GM18951 (cell line): ENCODE data around the gene RPS6KA2.

ENCODE experiments used
- POLR2A ChIP-seq: IDR thresholded peaks from 4 replicates; pipeline ENCODE4 v1.6.1; 2011; ENCODE audit warnings: mild to moderate bottlenecking; ENCODE audit not compliant: insufficient read length, insufficient read depth; ENCODE audit errors: extremely low read depth
- in situ Hi-C: fragments of 300-500 bp; cut with MboI; formaldehyde crosslinking; loops from one replicate; pipeline ENCODE4 v1.12.0; 2022; ENCODE audit warnings: low sequenced_read_pairs, mixed read lengths, inconsistent platforms; ENCODE audit not compliant: unreplicated experiment

Gene RPS6KA2

DNA sequence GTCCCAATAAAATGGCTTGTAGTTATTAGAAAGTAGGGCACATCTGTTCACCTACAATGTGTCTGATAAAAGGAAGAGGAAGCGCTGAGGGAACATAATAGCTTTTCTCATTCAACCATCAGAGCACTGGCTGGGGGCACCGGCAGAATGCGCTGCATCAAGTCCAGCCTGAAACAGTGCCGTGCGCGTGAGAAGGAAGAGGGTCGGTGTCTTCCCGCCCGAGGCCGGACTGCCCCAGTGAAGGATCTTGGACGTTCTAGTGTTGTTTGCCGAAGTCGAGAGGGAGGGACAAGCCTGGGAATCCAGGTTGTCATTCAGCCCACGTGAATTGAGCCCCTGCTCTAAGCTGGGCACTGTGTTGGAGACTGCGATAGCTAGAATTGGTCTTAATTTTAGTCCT, 182.6 kb downstream of the RPS6KA2 start:
- in situ Hi-C loops: loop anchor here (25.0 kb wide), 1 partner anchor 557 kb away; no protein-coding TSS in a partner anchor
- TF ChIP-seq POLR2A: no peak

DNA sequence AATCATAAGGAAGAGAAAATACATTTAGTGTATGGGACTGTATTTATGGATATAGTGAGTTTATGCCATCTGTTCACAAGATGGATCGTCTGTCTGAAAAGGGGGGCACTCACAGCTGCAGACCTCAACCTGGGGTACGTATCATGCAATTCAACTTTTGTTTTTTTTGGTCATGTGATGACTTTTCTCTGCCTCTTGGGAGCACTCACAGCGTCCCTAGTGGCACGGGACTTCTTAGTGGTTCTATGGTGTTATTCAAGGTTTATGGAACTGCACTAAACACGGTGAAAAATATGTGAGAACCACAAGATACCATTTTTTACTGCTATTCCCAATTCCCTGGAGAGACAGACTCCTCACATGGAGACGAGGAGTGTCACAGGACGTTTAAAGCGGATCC, 183.9 kb downstream of the RPS6KA2 start:
- in situ Hi-C loops: loop anchor here (25.0 kb wide), 1 partner anchor 556 kb away; no protein-coding TSS in a partner anchor
- no peak for TF ChIP-seq POLR2A

DNA sequence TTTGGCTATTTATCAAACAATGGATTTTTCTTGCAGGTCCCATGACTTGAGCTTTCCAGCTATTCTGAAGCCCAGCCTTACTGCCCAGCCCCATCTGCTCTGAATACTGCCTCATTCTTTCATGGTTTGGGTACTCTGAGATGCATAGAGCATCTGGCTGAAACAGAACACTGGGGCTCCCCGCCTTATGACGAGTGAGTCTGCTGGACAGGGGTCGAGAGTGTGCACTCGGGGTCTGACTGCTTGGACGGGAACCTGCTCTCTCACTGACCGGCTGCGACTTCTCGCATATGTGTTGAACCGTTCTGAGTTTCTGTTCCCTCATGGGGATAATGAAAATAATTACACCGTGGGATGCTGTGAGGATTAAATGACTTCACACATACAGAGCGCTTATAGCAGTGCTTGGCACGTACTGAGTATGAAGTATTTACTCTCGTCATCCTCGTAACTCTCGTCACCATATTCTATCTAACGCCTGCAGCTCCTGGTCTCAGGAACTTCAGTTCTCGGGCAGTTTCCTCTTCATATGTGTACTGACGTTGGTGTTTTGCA, 184.8 kb downstream of the RPS6KA2 start:
- in situ Hi-C loops: loop anchor here (25.0 kb wide), 1 partner anchor 555 kb away; no protein-coding TSS in a partner anchor
- no peak for TF ChIP-seq POLR2A

- no peak for TF ChIP-seq POLR2A
- in situ Hi-C loops: loop anchor here (25.0 kb wide), 1 partner anchor 554 kb away; no protein-coding TSS in a partner anchor
Observed at GRCh38 chr6:166441325-166442078, 185.5 kb downstream of the RPS6KA2 start.

DNA sequence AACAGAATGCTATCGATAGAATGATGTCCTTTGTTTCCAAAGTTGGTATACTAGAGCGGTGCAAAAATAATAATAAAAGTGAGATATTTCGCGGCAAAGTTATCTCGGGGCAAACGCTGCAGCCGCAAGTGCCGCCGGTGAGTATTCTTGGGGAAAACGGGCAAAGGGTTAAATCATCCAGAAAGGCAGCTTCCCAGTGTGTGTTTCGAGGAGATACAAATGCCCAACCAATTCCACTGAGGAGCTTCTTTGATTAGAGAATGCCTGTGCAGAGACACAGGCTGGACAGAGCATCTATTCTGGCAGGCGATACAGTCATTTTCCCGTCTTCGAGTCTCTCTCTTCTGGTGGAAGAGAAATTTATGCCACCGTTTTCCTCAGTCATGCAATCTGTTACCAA, 186.3 kb downstream of the RPS6KA2 start:
- in situ Hi-C loops: loop anchor here (25.0 kb wide), 1 partner anchor 553 kb away; no protein-coding TSS in a partner anchor
- no peak for TF ChIP-seq POLR2A

DNA sequence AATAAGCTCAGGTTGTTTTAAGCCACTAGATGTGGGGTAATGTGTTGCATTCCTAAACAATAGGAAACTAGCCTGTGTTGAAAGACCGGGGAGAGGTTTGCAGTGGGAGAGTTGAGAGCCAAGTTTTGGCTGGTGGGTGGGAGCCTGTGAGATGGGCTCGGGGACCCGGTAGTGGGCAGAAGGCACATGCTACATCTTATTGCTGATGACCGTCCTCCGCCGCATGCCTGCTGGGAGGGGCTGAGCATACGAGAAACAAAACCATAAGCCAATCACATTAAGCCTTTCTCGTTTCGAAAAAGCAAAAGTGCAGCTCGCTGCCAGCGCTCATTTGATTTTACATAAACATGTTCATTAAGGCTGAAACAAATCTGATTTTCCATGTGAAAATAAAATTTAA, 186.9 kb downstream of the RPS6KA2 start:
- no peak for TF ChIP-seq POLR2A
- in situ Hi-C loops: loop anchor here (25.0 kb wide), 1 partner anchor 553 kb away; no protein-coding TSS in a partner anchor

DNA sequence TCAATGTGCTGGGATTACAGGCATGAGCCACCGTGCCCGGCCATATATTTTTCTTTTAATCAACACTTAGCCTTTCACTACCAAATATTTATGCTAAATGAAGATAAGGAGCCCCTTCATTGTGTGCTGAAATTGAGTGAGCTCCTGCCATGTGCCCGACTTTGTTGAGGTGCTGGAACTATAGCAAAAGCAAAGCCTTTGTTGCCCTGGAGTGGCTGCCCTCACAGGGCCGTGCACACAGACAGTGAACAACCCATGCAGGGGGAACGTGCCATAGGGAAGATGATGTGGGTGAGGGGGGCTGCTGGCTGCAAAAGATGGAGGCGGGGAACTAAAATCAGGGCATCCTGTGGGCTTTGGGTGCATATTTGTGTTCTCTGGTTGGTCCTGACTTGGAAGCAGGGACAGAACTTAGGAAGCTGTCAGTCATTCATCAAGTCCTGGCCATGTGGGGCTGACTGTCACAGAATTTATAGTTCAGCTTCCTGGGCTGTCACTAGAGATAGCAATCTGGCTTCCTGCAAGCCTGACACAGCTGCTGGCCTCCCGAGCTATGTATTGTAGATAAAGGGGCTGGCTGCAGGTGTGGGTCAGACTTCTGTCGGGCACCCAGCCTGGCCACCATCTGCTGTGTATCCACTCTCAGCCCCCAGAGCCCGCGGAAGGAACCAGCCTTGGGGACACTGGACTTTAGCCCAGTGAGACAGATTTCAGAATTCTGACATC, 187.5 kb downstream of the RPS6KA2 start:
- no peak for TF ChIP-seq POLR2A
- in situ Hi-C loops: loop anchor here (25.0 kb wide), 1 partner anchor 552 kb away; no protein-coding TSS in a partner anchor

GRCh38 chr6:166438211-166438861, 188.7 kb downstream of the RPS6KA2 start:
- in situ Hi-C loops: loop anchor here (25.0 kb wide), 1 partner anchor 551 kb away; no protein-coding TSS in a partner anchor
- TF ChIP-seq POLR2A: no peak

DNA sequence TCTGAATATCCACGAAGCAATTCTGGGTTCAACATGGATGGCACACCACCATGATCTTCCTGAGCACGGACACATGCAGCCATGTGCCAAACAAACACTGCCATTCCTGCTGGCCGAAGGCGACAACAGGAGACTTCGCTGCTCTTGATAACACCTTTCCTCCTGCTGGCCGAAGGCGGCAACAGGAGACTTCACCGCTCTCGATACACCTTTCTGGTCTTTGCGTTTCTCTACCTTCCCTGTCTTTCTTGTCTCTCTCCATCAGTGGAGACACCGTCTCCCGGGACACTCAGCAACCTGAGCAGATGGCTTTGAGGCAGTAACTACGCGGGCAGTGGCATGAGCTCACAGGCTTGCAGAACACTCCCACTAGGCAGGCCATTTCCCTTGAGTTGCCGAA, 189.4 kb downstream of the RPS6KA2 start:
- in situ Hi-C loops: loop anchor here (25.0 kb wide), 1 partner anchor 550 kb away; no protein-coding TSS in a partner anchor

GRCh38 chr6:166436195-166437139, 190.6 kb downstream of the RPS6KA2 start:
- in situ Hi-C loops: loop anchor here (25.0 kb wide), 1 partner anchor 549 kb away; no protein-coding TSS in a partner anchor
- TF ChIP-seq POLR2A: no peak

More for the DNA sequence above, 189.4 kb downstream of the RPS6KA2 start:
- TF ChIP-seq POLR2A: no peak

DNA sequence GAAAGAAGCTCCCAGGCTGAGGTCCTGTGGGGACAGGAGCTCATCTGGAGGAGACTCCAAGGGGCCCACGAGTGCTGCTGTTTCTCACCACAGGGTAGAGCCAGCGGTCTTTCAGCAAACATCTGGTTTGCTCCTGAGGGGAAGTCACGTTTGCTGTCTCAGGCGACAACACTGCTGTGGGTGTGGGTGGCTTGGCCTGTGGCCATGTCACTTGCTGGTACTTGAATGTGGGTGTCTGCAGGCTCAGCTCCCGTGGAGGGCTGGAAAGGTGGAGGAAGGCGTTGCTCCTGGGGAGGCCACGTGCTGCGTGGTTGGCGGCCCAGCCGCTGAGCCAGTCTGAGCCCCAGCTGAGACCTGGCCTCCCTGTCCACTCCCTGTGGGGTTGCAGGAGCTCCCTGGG, 191.5 kb downstream of the RPS6KA2 start:
- in situ Hi-C loops: loop anchor here (25.0 kb wide), 1 partner anchor 548 kb away; no protein-coding TSS in a partner anchor
- TF ChIP-seq POLR2A: no peak
